ENCODE measurements around the gene RNF43. TPM values are rescaled to one million over a fixed set of nuclear protein-coding genes. Genes with fewer than 3 reads are reported as not detected.

Gene RNF43
- total RNA-seq, 4 donors from 2014 or later: 1.5 to 8.5 (median 4.1) TPM; not detected in 1

DNA sequence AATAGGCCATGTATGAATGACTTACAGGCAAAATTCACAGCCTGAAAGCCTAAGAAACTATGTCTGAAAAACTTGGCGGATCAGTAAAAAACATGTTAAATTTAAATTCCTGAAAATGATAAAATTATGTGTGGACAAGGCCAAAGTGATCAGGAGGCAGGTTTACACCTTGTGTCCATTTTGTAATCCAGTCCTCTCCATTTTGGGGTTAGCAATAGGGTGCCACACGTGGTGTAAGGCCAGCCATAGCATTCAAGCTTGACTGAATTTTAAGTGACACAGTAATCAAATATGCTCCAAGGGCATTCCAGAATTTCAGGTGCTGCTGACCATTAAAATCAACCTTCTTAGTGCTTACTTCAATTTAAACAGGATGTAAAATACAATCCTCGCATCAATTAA is 2.7 kb downstream of the RNF43 start:
- no peaks in the 10 kb centered on the region for H3K36me3 ChIP-seq
- no peak overlapping the region for H3K4me3 ChIP-seq
- H3K27me3 ChIP-seq: no peaks in the 10 kb centered on the region
- no peaks in the 10 kb centered on the region for H3K9me3 ChIP-seq
- TF ChIP-seq, protein P1, sequence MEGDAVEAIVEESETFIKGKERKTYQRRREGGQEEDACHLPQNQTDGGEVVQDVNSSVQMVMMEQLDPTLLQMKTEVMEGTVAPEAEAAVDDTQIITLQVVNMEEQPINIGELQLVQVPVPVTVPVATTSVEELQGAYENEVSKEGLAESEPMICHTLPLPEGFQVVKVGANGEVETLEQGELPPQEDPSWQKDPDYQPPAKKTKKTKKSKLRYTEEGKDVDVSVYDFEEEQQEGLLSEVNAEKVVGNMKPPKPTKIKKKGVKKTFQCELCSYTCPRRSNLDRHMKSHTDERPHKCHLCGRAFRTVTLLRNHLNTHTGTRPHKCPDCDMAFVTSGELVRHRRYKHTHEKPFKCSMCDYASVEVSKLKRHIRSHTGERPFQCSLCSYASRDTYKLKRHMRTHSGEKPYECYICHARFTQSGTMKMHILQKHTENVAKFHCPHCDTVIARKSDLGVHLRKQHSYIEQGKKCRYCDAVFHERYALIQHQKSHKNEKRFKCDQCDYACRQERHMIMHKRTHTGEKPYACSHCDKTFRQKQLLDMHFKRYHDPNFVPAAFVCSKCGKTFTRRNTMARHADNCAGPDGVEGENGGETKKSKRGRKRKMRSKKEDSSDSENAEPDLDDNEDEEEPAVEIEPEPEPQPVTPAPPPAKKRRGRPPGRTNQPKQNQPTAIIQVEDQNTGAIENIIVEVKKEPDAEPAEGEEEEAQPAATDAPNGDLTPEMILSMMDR (IDR thresholded peaks at IDR 0.05): no peak
- TF ChIP-seq POLR2A (IDR thresholded peaks at IDR 0.05): no peak
- no peak for DNase-seq
- H3K4me1 ChIP-seq: no peaks in the 10 kb centered on the region
- H3K27ac ChIP-seq: no peak overlapping the region
- intact Hi-C loops (cut with DNase I; ENCODE audit: low total_unique reads): no loop called here

DNA sequence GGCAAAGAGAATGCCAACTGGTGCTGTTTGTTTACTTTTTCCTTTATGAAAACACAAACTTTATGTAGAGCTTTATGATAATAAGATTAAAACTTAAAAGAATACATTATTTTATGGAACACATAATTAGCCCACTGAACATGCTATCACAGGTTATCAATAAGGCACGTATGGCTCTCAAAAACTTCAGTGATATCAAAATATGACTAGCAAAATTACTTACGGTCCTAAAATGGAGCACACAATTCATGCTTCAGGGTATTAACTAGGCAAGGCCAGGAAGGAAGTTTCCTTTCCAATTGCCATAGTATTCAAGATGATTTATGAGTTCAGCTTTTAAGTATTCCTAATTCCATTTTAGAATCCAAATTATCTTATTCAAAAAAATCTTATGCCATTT is 3.6 kb downstream of the RNF43 start:
- no peak overlapping the region for H3K27ac ChIP-seq
- no peak overlapping the region for H3K4me3 ChIP-seq

DNA sequence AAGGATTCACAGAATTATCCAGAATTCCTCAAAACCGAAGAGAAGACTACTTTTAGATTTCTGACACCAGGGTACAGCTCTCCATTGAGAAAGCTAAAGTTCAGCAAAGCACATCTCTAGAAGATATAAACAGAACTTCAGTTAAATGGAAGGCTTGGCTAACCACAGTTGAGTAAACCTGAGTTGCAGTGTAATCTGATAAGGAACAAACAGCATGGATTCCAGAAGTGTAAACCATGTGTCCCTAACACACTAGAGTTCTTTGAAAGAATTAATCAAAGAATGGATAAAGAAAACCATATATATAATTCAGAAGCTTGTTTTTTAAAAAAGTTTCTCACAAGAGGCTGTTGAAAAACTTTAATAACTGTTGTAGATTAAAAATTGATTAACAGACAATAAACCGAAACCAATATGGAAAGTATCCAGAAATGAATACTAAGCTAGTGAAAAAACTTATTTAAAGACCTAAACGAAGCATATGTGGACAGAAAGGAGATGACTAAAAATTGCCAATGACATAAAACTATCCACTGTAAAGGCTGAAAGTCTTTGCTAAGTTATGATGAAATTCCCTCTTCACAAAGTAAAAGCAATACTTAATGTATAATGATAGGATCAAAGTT is 4.3 kb downstream of the RNF43 start:
- no peak for DNase-seq
- no peaks in the 10 kb centered on the region for H3K36me3 ChIP-seq
- no peak for TF ChIP-seq POLR2A (IDR thresholded peaks at IDR 0.05)
- TF ChIP-seq, protein P1 (IDR thresholded peaks at IDR 0.05): no peak
- no peaks in the 10 kb centered on the region for H3K9me3 ChIP-seq
- H3K4me1 ChIP-seq: no peaks in the 10 kb centered on the region
- no peak overlapping the region for H3K4me3 ChIP-seq
- H3K27ac ChIP-seq: no peak overlapping the region
- intact Hi-C loops (cut with DNase I; ENCODE audit: low total_unique reads): no loop called here
- H3K27me3 ChIP-seq: no peaks in the 10 kb centered on the region

More for the DNA sequence above, 3.6 kb downstream of the RNF43 start:
- no peak for DNase-seq
- TF ChIP-seq, protein P1 (IDR thresholded peaks at IDR 0.05): no peak
- TF ChIP-seq POLR2A (IDR thresholded peaks at IDR 0.05): no peak
- Histone ChIP-seq H3K9me3 (no peaks in the 10 kb centered on the region), H3K27me3 (no peaks in the 10 kb centered on the region), H3K36me3 (no peaks in the 10 kb centered on the region), H3K4me1 (no peaks in the 10 kb centered on the region)
- intact Hi-C loops (cut with DNase I; ENCODE audit: low total_unique reads): no loop called here

DNA sequence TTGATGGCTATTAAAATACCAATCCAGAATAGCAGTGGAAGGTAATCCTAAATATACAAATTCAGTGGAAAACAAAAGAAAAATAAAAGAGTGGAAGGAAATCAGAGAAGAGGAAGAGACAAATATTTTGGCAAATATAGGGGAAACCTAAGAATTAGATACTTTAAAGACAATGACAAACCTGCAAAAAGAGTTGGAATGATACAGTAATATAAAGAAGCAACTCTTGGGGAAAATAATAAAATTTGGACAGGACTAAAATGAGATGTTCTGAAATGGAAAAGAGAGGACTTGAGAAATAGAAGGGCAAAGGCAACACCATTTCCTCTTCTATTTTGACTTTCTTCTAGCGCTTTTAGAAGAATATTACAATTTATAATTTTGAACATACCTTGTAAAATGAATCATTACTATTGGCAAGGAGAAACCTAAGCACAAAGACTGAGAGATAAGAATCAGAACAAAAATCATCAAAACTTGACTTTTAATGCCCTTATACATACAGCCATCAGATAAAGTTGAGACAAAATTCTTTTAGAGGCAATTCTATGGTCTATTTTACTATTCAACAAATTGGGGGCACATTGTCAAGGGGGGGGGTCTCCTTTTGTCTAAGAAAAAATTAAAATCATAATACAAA is 5.2 kb downstream of the RNF43 start:
- intact Hi-C loops (cut with DNase I; ENCODE audit: low total_unique reads): no loop called here
- H3K4me1 ChIP-seq: no peaks in the 10 kb centered on the region

DNA sequence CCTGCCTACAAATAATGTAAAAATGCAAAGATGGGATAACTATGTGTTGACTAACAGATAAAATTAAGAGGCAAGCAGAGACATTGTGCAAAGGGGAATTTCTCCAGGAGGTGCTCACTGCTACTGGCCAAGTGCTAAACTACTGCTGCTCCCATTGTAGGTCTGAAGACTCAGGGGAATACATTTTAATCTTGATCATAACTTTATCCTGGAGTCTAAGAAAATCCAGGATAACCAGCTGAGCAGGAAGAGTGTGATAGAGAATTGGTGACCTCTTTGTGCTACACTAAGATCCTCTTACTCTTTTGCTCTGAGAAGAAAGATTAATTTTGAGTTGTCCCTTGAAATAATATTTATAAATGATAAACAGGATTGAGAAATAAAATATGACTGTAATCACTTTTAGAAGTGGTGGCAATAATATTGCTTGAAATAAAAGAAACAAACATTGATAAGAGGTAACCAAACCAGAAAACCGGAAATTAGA is 5.9 kb downstream of the RNF43 start:
- Histone ChIP-seq H3K9me3 (no peaks in the 10 kb centered on the region), H3K36me3 (no peaks in the 10 kb centered on the region), H3K27ac (no peak overlapping the region), H3K4me1 (no peaks in the 10 kb centered on the region), H3K27me3 (no peaks in the 10 kb centered on the region), H3K4me3 (no peak overlapping the region)
- DNase-seq: no peak
- intact Hi-C loops (cut with DNase I; ENCODE audit: low total_unique reads): no loop called here
- TF ChIP-seq, protein P1 (IDR thresholded peaks at IDR 0.05): no peak
- TF ChIP-seq POLR2A (IDR thresholded peaks at IDR 0.05): no peak

More for the DNA sequence above, 5.2 kb downstream of the RNF43 start:
- no peaks in the 10 kb centered on the region for H3K27me3 ChIP-seq
- no peak overlapping the region for H3K27ac ChIP-seq
- DNase-seq: no peak
- TF ChIP-seq, protein P1 (IDR thresholded peaks at IDR 0.05): no peak
- TF ChIP-seq POLR2A (IDR thresholded peaks at IDR 0.05): no peak
- H3K9me3 ChIP-seq: no peaks in the 10 kb centered on the region
- H3K4me3 ChIP-seq: no peak overlapping the region
- no peaks in the 10 kb centered on the region for H3K36me3 ChIP-seq
